Central memory CD8-positive, alpha-beta T cell (primary cell): ENCODE measurements around the gene JOSD2.

Source experiments
- ATAC-seq: fragments of 150-1000 bp; cut with Tn5 transposase; replicated peaks from 2 replicates; pipeline ENCODE4 v1.10.0; 2022; ENCODE audit warnings: mild to moderate bottlenecking, moderate FRiP score, moderate number of reproducible peaks; ENCODE audit not compliant: poor library complexity, severe bottlenecking; ENCODE audit errors: extremely low read depth
- DNase-seq, 2 donors: peaks; one replicate each; pipeline ENCODE4 v3.0.0; 2021; ENCODE audit warnings: low spot score in 2 of 2
- H3K27ac Mint-ChIP-seq: one replicate; pipeline ENCODE4 v1.8.0; 2022; ENCODE audit warnings: low read depth, mild to moderate bottlenecking, moderate library complexity, mixed read lengths
- H3K27me3 Mint-ChIP-seq: one replicate; pipeline ENCODE4 v1.8.0; 2022; ENCODE audit warnings: mixed read lengths
- H3K36me3 Mint-ChIP-seq: one replicate; pipeline ENCODE4 v1.8.0; 2022; ENCODE audit warnings: mild to moderate bottlenecking, moderate library complexity, mixed read lengths; ENCODE audit not compliant: insufficient read depth
- H3K4me1 Mint-ChIP-seq: one replicate; pipeline ENCODE4 v1.8.0; 2022; ENCODE audit warnings: mixed read lengths
- H3K4me3 Mint-ChIP-seq: one replicate; pipeline ENCODE4 v1.8.0; 2022; ENCODE audit warnings: mild to moderate bottlenecking, moderate library complexity, mixed read lengths
- H3K9me3 Mint-ChIP-seq: one replicate; pipeline ENCODE4 v1.8.0; 2022; ENCODE audit warnings: mixed read lengths

Gene JOSD2

DNA sequence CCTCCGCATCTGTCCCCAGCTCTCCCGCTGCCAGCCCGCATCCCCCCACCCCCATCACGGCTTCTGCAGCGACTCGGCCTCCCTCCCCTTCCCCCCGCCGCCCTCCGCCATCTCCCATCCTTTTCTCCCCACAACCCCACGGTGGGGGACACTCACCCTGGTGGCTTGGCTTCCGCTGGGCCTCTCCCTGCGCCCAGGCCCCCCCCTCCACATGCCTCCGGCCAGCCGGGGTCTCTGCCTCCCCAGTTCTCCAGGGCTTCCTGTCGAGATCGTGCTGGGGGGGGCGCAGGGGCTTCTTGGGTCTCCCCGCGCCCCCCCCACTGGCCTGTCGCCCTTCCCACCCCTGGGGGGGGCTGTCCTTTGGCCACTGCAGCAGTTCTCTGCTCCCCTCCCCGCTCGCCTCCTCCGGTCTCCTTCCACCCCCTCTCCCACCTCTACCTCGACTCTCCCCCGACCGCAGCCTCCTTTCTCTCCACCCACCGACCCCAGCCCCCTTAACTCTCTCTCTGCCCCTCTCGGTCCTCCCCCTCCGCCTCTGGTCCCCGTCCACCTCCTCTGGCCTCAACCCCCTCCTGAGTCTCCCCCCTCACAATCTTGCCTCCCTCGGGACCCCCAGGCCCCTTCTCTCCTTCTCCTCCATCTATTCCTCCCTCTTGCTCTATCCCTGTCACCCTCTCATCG, 40.2 kb upstream of the JOSD2 start:
- ATAC-seq (no peak), DNase-seq (no peak)
- Mint-ChIP-seq H3K9me3 (no peaks in the 10 kb centered on the region), H3K36me3 (no peaks in the 10 kb centered on the region), H3K4me3 (no peak overlapping the region), H3K27ac (no peak overlapping the region), H3K4me1 (peaks cover 8% of the 10 kb centered on the region), H3K27me3 (peaks cover 86% of the 10 kb centered on the region)

DNA sequence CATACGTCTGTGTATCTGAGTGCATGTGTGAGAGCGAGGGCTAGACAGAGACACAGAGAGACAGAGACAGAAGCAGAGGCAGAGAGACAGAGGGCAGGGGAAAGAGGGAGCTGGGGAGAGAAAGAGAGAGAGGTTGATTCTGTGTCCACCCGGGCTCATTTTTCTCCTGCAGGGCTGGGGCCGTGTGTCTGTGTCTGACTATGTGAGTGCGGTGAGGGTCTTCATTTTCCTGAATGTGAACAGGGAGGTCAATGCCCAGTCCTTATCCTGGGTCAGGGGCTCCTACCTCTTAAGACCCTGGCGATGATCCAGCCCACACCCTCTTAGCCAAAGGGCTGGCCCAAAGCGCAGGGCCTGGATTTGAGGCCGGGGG, 39.6 kb upstream of the JOSD2 start:
- no peaks in the 10 kb centered on the region for H3K36me3 Mint-ChIP-seq
- H3K27me3 Mint-ChIP-seq, result peaks cover 80% of the 10 kb centered on the region
- no peak overlapping the region for H3K27ac Mint-ChIP-seq
- ATAC-seq (no peak), DNase-seq (no peak)
- peaks cover 6% of the 10 kb centered on the region for H3K4me1 Mint-ChIP-seq
- no peak overlapping the region for H3K4me3 Mint-ChIP-seq
- H3K9me3 Mint-ChIP-seq, result no peaks in the 10 kb centered on the region

DNA sequence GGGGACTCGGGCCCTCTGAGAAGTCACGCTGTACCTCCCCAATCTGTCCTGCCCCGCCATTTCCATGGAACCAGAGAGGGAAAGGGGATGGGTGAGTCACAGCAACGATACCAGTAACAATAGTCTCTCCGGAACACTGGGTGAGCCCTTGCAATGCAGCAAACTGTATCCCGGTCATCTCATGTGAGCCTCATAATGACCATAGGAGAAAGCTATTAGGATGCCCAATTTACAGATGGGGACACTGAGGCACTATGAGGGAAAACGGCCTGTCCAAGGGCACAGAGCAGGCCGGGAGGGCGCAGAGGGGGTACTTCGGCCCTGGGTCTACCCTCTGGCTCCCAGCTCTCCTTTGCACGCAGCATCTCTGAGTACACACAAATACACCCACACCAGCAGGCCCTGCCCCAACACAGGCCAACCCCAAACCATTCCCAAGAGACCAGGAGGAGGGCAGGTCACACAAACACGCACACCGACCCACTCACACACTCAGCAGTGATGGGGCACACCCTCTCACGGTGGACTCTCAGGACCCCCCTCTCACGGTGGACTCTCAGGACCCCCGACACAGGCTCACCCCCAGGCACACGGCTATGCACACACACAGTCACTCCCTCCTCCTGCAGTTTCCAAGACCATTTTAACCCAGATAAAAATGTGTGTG, 39.1 kb upstream of the JOSD2 start:
- Mint-ChIP-seq H3K27ac (no peak overlapping the region), H3K4me1 (peaks cover under 1% of the 10 kb centered on the region), H3K36me3 (no peaks in the 10 kb centered on the region), H3K9me3 (no peaks in the 10 kb centered on the region), H3K4me3 (no peak overlapping the region), H3K27me3 (peaks cover 74% of the 10 kb centered on the region)
- no peak for ATAC-seq
- no peak for DNase-seq

DNA sequence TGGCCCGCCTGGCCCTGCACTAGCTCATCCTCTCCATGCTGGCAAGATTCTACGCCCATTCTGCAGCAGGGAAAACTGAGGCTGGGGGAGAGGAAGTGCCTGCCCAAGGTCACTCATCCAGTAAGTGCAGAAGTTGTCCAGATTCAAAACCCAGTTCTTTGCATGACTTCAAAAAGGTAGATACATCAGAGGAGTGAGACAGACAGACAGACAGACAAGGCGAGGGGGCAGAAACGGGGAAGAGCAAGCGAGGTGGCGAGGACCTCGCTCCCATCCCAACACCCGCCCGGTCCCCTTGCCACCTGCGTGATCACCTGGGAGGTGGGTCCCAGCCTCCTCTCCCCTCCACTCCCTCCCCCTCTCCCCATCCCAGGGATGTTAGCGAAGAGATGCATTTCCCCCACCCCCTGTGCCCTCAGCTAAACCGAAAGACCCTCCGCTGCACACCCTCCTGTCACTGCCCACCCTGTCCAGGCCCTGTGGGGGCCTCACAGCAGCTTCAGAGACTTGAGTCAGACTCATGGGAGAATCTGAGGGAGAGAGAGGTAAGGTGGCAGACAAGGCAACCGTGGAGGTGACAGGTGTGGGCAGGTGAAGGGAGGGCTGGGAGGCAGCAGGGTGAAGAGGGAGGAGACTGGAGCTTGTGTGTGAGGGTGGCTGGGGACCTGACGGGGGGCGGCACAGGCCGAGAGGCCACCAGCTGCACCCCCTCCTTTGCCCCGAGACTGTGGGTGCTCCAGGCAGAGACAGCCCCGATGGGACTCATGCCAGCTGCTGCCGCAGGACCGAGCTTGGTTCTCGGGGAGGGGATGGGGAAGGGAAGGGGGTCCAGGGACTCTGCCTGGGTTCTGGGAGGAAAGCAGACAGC, 38.3 kb upstream of the JOSD2 start:
- H3K36me3 Mint-ChIP-seq, result no peaks in the 10 kb centered on the region
- ATAC-seq (no peak), DNase-seq (no peak)
- no peaks in the 10 kb centered on the region for H3K4me1 Mint-ChIP-seq
- H3K9me3 Mint-ChIP-seq, result no peaks in the 10 kb centered on the region
- H3K4me3 Mint-ChIP-seq, result no peak overlapping the region
- H3K27me3 Mint-ChIP-seq, result peaks cover 67% of the 10 kb centered on the region
- no peak overlapping the region for H3K27ac Mint-ChIP-seq

DNA sequence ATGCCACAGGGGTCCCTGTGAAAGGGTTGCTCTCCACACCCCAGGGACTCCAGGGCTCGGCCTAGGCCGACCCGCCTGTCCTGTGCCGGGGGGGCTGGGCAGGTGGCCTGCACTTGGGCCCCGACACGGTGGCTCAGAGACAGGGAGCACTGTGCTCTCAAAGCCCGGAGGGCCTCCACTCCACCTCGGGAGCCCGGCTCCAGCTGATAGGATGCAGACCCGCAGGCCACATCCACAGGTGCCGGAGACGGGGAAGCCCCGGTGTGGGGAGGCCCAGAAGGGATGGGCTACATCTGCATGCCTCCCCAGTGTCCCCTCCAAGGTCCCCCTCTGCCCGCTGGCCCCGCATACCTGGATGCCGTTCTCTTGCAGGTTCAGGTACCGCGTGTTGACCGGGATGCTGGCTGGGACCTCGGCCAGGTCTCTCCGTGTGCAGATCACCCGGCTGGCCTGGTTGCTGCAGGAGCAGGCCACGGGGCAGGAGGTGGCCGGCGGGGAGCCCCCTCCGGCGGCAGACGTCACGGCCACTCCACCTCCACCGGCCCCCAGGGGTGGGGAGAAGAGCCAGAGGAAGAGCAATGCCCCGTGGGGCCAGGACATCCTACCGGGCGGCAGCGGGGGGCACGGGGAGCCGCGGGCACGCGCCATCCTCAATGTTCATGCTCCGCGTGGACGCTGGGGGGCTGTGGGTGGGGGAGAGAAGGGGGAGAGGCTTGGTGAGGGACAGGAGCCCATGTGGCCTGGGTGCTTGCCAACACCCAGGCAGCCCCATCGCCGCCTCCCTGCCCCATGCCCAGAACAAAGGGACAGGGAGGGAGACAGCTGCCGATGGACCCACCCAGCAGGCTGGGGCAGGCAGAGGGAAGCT, 37.4 kb upstream of the JOSD2 start:
- Mint-ChIP-seq H3K36me3 (no peaks in the 10 kb centered on the region), H3K4me3 (no peak overlapping the region), H3K27ac (no peak overlapping the region), H3K4me1 (no peaks in the 10 kb centered on the region), H3K9me3 (no peaks in the 10 kb centered on the region), H3K27me3 (peaks cover 58% of the 10 kb centered on the region)
- DNase-seq, result no peak
- no peak for ATAC-seq

DNA sequence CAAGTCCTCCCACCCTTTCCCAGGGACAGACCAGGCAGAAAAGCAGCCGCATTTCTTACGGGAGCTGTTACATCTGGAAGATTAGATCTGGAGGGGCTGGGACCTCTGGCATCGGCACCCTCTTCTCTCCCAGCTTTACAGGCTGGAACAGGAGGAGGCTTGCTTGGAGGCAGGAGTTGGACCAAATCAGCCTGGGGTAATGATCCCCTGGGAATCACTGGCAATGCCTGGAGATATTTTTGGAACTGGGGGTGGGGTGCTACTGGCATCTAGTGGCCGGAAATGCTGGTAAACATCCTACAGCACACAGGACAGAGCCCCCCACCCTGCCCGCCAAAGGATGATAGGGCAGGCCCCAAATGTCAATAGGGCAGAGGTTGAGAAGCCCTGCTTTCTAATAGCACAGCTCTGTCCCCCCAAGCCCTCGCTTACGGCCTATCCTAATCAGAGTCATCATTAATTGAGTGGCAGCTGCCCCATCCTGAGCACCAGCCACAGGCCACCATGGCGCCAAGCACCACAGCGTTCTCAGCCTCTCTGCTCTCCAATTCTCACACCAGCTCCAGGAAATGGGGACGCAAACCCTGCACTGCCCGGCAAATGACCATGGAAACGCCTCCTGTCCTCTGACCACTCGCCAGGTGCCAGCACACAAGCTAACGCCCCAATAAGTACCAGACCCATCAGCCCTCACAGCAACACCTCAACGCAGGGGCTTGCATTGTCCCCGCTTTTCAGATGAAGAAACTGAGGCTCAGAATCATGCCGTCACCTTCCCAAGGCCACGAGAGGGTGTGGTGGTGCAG, 36.6 kb upstream of the JOSD2 start:
- Mint-ChIP-seq H3K27me3 (peaks cover 50% of the 10 kb centered on the region), H3K36me3 (no peaks in the 10 kb centered on the region), H3K9me3 (no peaks in the 10 kb centered on the region), H3K4me1 (no peaks in the 10 kb centered on the region), H3K27ac (no peak overlapping the region), H3K4me3 (no peak overlapping the region)
- ATAC-seq (no peak), DNase-seq (no peak)

DNA sequence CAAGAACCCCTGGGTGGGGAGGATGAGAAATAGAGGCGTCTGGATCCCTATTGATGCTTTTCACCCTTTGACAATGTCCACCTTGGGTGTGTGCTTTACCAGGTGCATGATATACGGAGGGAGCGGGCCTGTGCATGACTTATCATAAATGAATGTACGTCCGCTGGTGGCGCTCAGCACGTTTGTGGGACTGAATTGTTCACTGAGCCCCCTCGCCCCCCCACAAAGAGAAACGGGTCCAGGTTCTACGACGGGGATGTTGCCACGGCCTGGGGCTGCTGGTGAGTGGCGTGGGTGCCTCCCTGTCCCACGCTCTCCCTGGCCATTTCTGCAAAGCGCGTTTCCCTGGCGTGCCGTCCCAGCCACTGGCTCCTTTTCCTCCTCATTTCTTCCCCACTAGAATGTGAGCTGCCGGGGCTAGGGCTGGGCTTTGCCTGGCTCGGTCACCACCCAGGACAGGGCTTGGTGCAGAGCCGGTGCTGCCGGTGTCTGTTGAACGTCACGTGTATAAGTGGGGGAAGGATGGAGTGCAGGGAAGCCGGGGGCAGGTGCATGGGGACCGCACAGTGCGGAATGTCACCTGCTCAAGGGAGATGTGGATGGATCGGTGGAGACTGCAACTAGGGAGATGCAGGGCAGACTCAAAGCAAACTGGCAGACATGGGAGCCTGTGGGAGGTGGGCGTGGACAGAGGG, 35.7 kb upstream of the JOSD2 start:
- DNase-seq (no peak), ATAC-seq (no peak)
- Mint-ChIP-seq H3K27me3 (peaks cover 41% of the 10 kb centered on the region), H3K27ac (no peak overlapping the region), H3K4me1 (no peaks in the 10 kb centered on the region), H3K36me3 (no peaks in the 10 kb centered on the region), H3K4me3 (no peak overlapping the region), H3K9me3 (no peaks in the 10 kb centered on the region)

DNA sequence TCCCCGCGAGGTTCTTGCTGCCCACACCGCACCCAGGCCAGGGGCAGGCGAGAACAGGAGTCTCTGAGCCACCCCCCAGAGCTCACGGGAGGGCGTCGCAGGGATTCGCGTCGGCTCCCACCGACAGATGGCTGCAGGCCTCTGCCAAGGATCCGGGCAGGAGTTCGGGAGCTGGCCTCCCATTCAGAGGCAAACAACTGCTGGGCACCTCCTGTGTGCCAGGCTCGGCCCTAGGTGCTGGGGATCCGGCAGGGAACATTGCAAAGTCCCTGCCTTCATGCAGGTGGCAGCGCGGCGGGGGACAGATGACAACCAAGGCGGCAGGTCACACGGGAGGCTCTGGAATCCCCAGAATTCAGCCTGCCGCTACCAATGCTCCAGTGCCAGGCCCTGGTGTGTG, 32.0 kb upstream of the JOSD2 start:
- Mint-ChIP-seq H3K36me3 (no peaks in the 10 kb centered on the region), H3K4me3 (no peak overlapping the region), H3K9me3 (no peaks in the 10 kb centered on the region), H3K27ac (no peak overlapping the region), H3K4me1 (no peaks in the 10 kb centered on the region), H3K27me3 (peaks cover 14% of the 10 kb centered on the region)
- ATAC-seq, result no peak
- no peak for DNase-seq

DNA sequence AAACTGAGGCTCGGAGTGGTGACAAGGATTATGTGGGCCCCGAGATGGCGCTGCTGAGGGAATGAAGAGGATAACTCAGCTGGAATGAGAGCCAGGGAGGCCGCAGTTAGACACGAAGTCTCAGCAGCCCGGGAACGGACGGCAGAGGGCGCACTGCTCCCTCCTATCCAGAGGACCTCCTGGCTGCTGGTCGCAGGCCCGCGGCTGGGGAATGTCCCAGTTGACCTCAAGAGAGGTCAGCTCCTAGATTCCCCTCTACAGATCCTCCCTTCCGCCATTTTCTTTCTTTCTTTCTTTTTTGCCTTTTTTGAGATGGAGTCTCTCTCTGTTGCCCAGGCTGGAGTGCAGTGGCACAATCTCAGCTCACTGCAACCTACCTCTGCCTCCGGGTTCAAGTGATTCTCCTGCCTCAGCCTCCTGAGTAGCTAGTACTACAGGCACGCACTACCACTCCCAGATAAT, 26.8 kb upstream of the JOSD2 start:
- peaks cover 6% of the 10 kb centered on the region for H3K9me3 Mint-ChIP-seq
- no peak overlapping the region for H3K27ac Mint-ChIP-seq
- peaks cover 12% of the 10 kb centered on the region for H3K27me3 Mint-ChIP-seq
- no peaks in the 10 kb centered on the region for H3K36me3 Mint-ChIP-seq
- ATAC-seq, result no peak
- H3K4me3 Mint-ChIP-seq, result no peak overlapping the region
- DNase-seq, result peak; percentile 17 to 30
- no peaks in the 10 kb centered on the region for H3K4me1 Mint-ChIP-seq

DNA sequence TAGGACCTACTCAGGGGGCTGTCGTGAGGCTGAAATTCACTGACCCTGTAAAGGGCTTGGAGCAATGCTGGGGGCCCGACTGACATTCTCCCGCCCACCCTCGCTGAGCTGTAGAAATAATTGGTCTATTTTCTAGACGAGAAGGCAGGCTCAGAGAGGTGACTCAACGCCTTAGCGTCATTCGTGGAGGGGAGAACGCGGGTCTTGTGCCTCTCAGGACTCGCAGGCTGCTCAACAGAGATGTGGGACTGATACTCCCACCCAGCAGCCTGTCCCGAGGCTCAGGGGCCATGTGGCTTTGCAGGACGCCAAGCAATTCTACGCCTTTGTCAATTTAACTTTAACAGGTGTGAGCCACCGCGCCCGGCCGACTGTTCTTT, 26.3 kb upstream of the JOSD2 start:
- no peak overlapping the region for H3K4me3 Mint-ChIP-seq
- no peak overlapping the region for H3K27ac Mint-ChIP-seq
- H3K9me3 Mint-ChIP-seq, result peaks cover 6% of the 10 kb centered on the region
- no peaks in the 10 kb centered on the region for H3K36me3 Mint-ChIP-seq
- H3K4me1 Mint-ChIP-seq, result no peaks in the 10 kb centered on the region
- H3K27me3 Mint-ChIP-seq, result peaks cover 17% of the 10 kb centered on the region
- DNase-seq (no peak), ATAC-seq (no peak)

DNA sequence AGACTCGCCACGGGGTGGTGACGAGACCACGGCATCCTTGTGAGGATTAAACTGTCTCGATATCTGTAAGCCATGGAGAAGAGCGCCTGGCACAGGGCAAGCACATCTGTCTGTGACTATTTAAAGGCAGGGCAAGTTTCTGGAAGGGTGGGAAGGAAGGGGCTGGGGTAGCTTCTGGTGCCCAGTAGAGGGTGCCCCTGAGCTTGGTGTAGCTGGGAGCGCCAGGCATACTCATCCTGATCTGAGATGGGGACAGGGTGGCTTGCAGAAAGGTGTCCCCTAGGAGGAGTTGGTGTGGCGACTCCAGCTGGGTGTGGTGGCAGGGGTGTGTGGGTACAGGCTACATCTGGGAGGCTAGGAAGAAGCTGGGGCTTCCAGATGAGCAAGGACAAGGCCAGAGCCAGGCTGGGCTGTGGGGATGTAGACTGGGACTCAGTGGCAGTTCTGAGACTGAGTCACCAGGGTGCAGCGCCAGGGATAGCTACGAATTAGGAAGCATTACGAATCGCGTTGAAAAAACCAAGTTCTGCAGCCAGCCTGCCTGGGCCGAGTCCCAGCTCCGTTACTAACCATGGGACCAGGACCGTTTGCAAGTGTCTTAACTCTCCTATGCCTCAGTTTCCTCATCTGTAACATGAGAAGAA, 25.8 kb upstream of the JOSD2 start:
- Mint-ChIP-seq H3K27me3 (peaks cover 22% of the 10 kb centered on the region), H3K4me3 (no peak overlapping the region), H3K36me3 (no peaks in the 10 kb centered on the region), H3K9me3 (peaks cover 6% of the 10 kb centered on the region), H3K27ac (no peak overlapping the region), H3K4me1 (no peaks in the 10 kb centered on the region)
- ATAC-seq, result no peak
- no peak for DNase-seq
